ENCODE data around the gene LCE2C. TPM values are rescaled to one million over a fixed set of nuclear protein-coding genes. Genes with fewer than 3 reads are reported as not detected.
"Not testable (repeated sequence)": the region's sequence is repeated elsewhere in the genome, so short reads cannot be mapped to it uniquely, and the experiment has no call there.

LCE2C gene
- total RNA-seq, 6 experiments from 2014 or later, result not detected

- no peak overlapping the region for H3K27ac ChIP-seq
- TF ChIP-seq CTCF (IDR thresholded peaks at IDR 0.05) (no peak), POLR2A (IDR thresholded peaks at IDR 0.05) (no peak)
- WGBS (ENCODE audit: insufficient coverage, low coverage, low lambda C conversion rate, missing lambda C conversion rate), result 58% methylated on average over 4 of the region's 4 CpGs
- H3K4me3 ChIP-seq, result no peak overlapping the region
- peak; percentile 67 to 83 (median 79) for ATAC-seq
- intact Hi-C loops (cut with DNase I), result no loop called here
- H3K4me1 ChIP-seq, result no peaks in the 10 kb centered on the region
- peak in 1 of 3 donors; percentile 50 for DNase-seq
- no peaks in the 10 kb centered on the region for H3K36me3 ChIP-seq
- H3K27me3 ChIP-seq, result no peaks in the 10 kb centered on the region
- H3K9me3 ChIP-seq, result no peaks in the 10 kb centered on the region
These were observed 17.4 kb upstream of the LCE2C start for GRCh38 chr1:152657677-152658076.

- Histone ChIP-seq H3K4me1 (no peaks in the 10 kb centered on the region), H3K27me3 (no peaks in the 10 kb centered on the region), H3K27ac (no peak overlapping the region), H3K36me3 (no peaks in the 10 kb centered on the region), H3K4me3 (no peak overlapping the region), H3K9me3 (no peaks in the 10 kb centered on the region)
- intact Hi-C loops (cut with DNase I), result no loop called here
- ATAC-seq (peak; percentile 89 to 93 (median 92)), DNase-seq (peak; percentile 38 to 85 (median 79))
- 29% methylated on average over 3 of the region's 3 CpGs for WGBS (ENCODE audit: insufficient coverage, low coverage, low lambda C conversion rate, missing lambda C conversion rate)
- TF ChIP-seq POLR2A (IDR thresholded peaks at IDR 0.05), result no peak
- no peak for TF ChIP-seq CTCF (IDR thresholded peaks at IDR 0.05)
These were observed 16.4 kb upstream of the LCE2C start for GRCh38 chr1:152658649-152659048.

DNA sequence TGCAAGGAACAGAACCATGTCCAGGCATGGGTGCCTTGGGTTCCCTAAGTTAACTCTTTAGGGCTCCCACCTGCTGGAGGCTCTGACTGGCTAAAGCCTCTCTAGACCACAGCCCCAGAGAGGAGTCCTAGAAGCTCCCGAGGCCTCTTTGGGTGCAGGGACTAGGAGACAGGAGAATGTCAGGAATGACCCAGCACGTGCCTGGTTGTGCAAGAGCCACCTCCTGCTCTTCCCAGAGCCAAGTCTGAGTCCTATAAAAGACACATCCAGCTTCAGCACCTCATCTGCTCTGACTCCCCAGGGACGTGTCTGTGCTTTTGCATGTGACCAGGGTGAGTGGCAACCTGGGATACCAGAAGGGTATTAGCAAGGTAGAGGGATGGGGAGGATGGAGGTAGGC lies 12.0 kb upstream of the LCE2C start, which contains the start of gene LCE2D:
Gene LCE2D (plus strand): TSS at position 283 of the 400 bp plus-strand sequence. CDS start 726 bp downstream, outside the sequence.
- intact Hi-C loops (cut with DNase I), result no loop called here
- ATAC-seq (no peak), DNase-seq (no peak)
- H3K4me3 ChIP-seq, result no peak within 1 kb of the TSS
- H3K27ac ChIP-seq, result no peak within 1 kb of the TSS
- H3K4me1 ChIP-seq, result no peaks in the 10 kb centered on the region
- TF ChIP-seq CTCF (IDR thresholded peaks at IDR 0.05) (no peak), POLR2A (IDR thresholded peaks at IDR 0.05) (no peak)
- 75% methylated on average over 1 of the region's 3 CpGs for WGBS (ENCODE audit: insufficient coverage, low coverage, low lambda C conversion rate, missing lambda C conversion rate)
- no peaks in the 10 kb centered on the region for H3K9me3 ChIP-seq
- no peaks in the 10 kb centered on the region for H3K27me3 ChIP-seq
- no peaks in the 10 kb centered on the region for H3K36me3 ChIP-seq

- H3K4me3 ChIP-seq; intact Hi-C loops (cut with DNase I); H3K27me3 ChIP-seq; H3K4me1 ChIP-seq; DNase-seq; ATAC-seq; H3K27ac ChIP-seq; H3K36me3 ChIP-seq; H3K9me3 ChIP-seq: not testable (repeated sequence)
- 72% methylated on average over 1 of the region's 1 CpG for WGBS (ENCODE audit: insufficient coverage, low coverage, low lambda C conversion rate, missing lambda C conversion rate)
These were observed 8.9 kb upstream of the LCE2C start for GRCh38 chr1:152666171-152666570.

DNA sequence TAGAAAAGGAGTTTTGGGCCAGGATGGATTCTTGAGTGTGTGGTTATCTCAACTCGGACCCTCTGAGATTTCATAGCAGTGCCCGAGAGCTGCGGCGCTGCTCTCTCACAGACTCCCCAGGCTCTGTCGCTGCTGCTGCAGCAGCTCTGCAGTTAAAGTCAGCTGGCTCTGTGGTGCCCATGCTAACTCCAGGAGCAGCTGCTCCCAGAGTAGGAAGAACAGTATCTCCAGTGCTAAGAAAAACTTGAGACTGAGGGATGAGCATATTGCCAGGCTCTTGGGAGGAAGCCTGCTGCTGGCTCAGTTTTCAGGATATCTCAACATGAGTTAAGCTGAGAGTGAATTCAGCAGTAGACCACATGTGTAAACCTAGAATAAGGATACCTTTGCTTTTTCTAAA lies 7.4 kb upstream of the LCE2C start:
- WGBS (ENCODE audit: insufficient coverage, low coverage, low lambda C conversion rate, missing lambda C conversion rate), result no CpG with 5 or more reads among the region's 5 CpGs
- intact Hi-C loops (cut with DNase I), result no loop called here

More for the DNA sequence above, 7.4 kb upstream of the LCE2C start:
- no peak overlapping the region for H3K27ac ChIP-seq
- TF ChIP-seq CTCF (IDR thresholded peaks at IDR 0.05) (no peak), POLR2A (IDR thresholded peaks at IDR 0.05) (no peak)
- H3K27me3 ChIP-seq, result no peaks in the 10 kb centered on the region
- no peak for ATAC-seq
- no peak for DNase-seq
- no peak overlapping the region for H3K4me3 ChIP-seq
- no peaks in the 10 kb centered on the region for H3K4me1 ChIP-seq
- no peaks in the 10 kb centered on the region for H3K36me3 ChIP-seq
- H3K9me3 ChIP-seq, result no peaks in the 10 kb centered on the region
